Measurements from ENCODE around the gene HTR3E. TPM values are rescaled to one million over a fixed set of nuclear protein-coding genes. Genes with fewer than 3 reads are reported as not detected.
"Not testable (repeated sequence)": the region's sequence is repeated elsewhere in the genome, so short reads cannot be mapped to it uniquely, and the experiment has no call there.

HTR3E gene
- total RNA-seq, 1 experiment from 2014 or later, result not detected

DNA sequence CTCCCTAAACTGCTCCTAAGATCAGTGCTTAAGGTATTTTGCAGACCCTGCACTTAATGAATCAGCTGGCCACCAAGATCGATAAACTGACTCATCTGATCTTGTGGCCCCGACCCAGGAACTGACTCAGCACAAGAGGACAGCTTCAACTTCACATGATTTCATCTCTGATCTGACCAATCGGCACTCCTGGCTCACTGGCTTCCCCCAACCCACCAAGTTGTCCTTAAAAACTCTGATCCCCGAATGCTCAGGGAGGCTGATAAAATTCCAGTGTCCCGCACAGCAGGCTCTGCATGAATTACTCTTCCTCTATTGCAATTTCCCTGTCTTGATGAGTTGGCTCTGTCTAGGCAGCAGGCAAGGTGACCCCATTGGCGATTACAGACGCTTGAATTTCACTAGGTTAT lies 13.5 kb downstream of the HTR3E start:
- no peak for DNase-seq (ENCODE audit: low spot score)

DNA sequence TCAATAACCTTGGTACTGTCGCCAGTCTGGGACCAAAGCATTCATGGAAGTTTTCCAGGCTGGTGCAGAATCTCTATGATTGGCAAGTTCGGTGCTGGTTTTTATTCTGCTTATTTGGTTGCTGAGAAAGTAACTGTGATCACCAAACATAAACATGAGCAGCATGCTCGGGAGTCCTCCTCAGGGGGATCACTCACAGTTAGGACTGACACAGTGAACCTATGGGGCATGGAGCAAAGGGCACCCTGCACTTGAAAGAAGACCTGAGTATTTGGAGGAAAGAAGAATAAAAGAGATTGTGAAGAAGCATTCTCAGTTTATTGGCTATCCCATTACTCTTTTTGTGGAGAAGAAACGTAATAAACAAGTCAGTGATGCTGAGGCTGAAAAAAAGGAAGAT lies 19.2 kb downstream of the HTR3E start:
- no peak for DNase-seq (ENCODE audit: low spot score)

DNA sequence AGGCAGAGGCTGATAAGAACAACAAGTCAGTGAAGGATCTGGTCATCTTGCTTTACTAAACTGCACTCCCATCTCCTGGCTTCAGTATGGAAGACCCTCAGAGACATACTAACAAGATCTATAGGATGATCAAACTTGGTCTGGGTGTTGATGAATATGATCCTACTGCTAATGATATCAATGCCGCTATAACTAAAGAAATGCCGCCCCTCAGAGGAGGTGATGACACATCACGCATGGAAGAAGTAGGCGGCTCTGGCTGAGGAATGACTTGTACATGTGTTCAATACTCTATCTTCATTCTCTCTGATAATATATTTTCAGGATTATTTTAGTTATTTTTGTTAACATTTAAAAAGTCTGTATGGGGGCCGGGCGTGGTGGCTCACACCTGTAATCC lies 20.8 kb downstream of the HTR3E start:
- peak; percentile 12 for DNase-seq (ENCODE audit: low spot score)

DNA sequence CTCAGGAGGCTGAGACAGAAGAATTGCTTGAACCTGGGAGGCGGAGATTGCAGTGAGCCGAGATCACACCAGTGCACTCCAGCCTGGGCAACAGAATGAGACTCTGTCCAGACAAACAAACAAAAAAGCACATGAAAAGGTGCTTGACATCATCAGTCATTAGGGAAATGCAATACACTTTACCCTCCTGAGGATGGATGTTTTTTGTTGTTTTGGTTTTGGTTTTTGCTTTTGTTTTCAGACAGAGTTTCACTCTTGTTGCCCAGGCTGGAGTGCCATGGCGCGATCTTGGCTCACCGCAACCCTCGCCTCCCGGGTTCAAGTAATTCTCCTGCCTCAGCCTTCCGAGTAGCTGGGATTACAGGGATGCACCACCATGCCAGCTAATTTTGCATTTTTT lies 24.2 kb downstream of the HTR3E start:
- DNase-seq (ENCODE audit: low spot score), result not testable (repeated sequence)

DNA sequence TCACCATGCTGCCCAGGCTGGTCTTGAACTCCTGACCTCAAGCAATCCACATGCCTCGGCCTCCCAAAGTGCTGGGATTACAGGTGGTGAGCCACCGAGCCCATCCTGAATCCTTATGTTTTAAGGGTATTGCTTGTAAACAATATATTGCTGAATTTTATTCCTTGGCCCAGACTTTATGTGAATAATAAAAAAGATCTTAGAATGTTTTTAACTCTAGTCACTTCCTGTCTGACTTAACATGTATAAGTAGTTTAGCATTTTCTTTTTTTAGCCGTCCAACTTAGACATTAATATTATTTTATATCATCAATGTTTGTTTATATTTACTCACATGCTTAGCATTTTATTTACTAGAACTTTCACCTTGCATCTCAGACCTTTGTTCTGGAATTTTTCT lies 29.1 kb downstream of the HTR3E start:
- DNase-seq (ENCODE audit: low spot score), result no peak

DNA sequence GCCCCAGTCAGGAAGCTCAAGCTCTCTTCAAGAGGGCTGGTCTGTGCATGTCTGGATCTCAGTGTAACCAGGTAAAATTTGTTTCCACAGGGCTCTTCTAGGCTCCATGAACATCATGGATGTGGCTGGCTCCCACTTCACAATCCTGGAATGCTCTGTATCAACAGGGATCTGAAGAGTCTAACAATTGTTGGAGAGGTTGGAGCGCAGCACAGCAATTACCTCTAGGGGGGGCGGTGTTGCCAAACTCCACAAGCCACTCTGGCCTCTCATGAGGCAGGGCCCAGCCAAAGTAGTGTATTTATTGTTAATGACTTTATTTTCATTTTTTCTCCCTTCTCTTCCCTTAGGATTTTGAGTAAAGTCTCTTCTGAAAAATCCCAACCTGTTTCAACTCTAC lies 32.1 kb downstream of the HTR3E start:
- peak; percentile 60 for DNase-seq (ENCODE audit: low spot score)

DNA sequence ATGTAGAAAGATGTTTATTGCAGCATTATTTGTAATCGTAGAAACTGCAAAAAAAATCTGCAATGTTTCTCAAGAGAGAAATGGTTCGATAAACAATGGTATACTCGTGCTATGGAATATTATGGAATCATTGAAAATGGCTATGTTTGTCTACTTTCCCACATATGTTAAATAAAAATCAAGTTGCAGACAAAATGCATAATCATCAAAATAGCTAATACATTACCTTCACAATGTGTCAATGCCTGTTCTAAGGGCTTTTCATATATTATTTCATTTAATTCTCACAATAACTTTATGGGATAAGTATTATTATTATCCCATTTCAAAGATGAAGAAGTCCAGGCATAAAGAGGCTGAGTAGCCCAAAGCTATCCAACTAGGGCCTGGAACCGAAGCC lies 36.1 kb downstream of the HTR3E start:
- no peak for DNase-seq (ENCODE audit: low spot score)

DNA sequence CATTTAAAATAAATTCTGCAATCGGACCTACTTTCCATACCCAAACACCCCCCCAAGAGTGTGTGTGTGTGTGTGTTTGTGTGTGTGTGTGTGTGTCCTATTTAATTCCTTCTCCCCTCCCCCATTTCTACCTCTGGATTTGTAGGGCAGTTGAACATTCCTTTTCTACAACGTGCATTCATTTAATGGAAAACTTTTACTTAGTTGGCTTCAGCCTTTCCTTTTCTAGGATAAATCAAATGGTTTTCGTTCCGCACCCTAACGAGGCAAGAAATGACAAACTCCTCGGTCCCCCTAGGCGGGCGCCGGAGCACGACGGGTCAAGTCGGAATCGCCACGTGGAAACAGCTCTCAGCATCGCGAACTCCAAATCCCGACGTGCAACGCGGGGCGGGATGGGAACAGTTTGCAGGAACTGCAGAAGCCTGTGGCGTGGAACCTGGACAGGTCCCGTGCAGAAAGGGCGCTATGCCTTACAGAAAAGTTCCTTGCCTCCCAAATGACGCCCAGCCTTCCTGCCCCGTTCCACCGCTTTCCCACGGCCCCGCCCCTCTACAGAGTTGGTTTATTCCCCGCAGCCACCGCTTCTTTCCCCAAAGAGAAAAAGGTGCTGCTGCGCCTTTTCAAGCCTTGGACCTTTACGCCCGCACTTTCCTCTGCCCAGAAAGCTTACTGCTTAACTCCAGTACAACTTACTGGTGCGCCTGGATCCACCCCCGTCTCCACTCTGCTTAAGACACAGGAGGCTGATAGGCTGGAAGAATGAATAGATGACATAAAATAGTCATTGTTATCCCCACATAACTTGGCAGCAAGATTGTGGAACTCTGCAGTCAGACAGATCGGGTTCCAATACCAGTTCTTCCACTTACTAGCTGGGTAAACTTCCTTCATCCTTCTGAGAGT lies 37.2 kb downstream of the HTR3E start:
- DNase-seq (ENCODE audit: low spot score), result peak; percentile 85

DNA sequence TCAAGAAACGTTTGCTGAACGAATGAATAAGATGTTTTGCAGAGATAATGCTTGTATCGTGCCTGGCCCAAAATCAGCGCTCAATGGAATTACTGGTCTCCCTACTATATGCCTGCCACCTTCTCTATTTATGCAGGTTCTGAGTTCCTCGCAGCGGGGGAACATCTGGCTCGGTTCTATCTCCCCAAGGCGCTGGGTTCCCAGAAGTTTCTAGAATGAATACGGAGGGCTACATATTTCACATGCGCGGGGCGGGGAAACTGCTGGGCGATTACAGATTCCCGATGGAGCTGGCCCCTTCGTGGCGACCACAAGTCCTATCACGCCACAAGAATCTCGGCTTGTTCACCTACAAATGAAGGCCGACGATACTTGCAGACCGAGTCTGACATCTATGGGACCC lies 37.9 kb downstream of the HTR3E start:
- no peak for DNase-seq (ENCODE audit: low spot score)

DNA sequence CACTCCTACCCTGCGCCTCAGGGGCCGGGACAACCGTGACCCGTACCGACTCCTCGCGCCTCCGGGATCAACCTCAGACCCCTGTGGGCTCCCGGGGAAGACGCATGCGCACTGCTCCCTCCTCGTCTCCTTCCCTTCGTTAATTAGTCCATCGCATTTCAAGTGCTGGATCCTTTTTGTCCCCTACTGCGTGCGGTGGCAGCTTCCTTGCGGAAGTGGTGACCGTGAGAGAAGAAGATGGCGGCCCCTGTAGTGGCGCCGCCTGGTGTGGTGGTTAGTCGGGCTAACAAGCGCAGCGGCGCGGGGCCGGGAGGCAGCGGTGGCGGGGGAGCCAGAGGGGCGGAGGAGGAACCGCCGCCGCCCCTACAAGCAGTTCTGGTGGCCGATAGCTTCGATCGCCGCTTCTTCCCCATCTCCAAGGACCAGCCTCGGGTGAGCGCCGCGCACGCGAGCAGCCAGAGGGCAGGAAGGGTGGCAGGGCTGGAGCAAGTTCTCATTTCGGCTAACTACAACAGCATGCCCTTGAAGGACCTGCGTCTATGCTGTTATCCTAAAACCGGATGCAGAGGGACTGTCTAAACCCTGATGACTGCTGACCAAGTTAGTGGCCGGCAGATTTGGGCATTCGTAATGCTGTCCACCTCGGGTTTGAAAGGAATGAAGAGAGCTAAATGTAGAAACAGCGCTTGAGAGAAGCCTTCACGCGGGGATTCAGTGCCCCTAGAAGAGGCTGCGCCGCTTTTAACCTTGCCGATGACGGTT lies 38.5 kb downstream of the HTR3E start, which contains the start of gene EIF2B5:
EIF2B5 (plus strand) TSS at position 210 of the 762 bp plus-strand sequence; CDS start at position 238, 28 bp downstream.
- peak; percentile 87 for DNase-seq (ENCODE audit: low spot score)

DNA sequence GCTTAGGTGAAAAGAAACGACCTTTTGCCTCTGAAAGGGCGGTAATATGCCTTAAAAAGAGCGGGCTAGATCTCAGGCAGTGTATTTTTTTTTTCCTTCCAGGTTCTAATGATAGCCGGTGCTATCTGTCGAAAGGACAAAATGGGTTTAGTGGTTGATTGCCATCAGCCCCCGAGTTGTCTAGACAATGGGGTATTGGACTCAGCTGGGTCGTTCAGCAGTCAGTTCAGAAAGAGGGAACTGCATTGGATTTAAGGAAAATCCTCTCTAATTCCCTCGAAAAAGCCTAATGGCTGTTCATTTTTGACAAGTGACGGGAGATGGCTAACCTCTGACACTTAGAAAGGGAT lies 39.0 kb downstream of the HTR3E start:
- DNase-seq (ENCODE audit: low spot score), result no peak

DNA sequence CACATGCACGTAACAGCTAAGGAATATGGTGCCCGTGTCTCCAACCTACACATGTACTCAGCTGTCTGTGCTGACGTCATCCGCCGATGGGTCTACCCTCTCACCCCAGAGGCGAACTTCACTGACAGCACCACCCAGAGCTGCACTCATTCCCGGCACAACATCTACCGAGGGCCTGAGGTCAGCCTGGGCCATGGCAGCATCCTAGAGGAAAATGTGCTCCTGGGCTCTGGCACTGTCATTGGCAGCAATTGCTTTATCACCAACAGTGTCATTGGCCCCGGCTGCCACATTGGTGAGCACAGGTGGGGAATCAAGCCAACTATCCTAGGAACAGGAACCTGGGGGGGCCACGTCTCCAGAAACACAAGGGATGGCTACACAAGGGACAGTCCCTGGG lies 43.6 kb downstream of the HTR3E start:
- DNase-seq (ENCODE audit: low spot score), result no peak

DNA sequence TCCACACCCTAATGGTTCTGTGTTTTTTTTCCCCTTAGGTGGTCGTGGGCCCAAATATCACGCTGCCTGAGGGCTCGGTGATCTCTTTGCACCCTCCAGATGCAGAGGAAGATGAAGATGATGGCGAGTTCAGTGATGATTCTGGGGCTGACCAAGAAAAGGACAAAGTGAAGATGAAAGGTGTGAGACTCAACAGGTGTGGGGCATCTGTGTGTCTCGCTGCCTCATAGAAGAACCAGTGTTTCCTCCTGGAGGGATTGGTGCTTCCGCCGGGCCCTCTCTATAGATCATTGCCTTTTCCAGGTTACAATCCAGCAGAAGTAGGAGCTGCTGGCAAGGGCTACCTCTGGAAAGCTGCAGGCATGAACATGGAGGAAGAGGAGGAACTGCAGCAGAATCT lies 45.3 kb downstream of the HTR3E start:
- no peak for DNase-seq (ENCODE audit: low spot score)

DNA sequence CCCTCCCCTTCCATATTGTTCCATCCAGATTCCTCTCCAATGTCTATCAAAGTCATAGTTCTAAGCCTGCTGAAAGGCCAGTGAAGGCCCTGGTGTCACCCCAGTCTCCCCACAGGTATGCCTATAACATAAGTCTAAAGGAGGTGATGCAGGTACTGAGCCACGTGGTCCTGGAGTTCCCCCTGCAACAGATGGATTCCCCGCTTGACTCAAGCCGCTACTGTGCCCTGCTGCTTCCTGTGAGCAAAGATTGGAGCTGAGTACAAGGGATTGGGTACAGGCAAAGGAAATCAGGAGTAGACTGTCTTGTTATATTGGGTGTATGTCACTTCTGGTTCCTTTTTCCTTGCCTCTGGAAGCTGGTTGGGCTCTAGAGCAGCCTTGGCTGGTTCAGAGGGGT lies 46.5 kb downstream of the HTR3E start:
- no peak for DNase-seq (ENCODE audit: low spot score)

DNA sequence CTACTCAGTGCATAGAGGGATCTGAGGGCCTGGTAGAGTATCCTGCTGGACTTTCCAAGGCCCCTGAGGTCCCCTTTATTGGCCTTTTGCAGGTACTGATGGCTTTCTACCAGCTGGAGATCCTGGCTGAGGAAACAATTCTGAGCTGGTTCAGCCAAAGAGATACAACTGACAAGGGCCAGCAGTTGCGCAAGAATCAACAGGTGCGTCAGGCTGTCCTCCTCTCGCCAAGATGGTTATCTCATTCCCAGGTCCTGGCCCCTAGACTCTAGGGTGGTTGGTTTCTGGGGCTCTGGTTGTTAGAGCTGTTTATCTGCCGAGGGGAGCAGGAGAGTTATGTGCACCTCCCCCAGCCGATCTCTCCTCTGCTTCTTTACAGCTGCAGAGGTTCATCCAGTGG lies 47.6 kb downstream of the HTR3E start:
- no peak for DNase-seq (ENCODE audit: low spot score)

DNA sequence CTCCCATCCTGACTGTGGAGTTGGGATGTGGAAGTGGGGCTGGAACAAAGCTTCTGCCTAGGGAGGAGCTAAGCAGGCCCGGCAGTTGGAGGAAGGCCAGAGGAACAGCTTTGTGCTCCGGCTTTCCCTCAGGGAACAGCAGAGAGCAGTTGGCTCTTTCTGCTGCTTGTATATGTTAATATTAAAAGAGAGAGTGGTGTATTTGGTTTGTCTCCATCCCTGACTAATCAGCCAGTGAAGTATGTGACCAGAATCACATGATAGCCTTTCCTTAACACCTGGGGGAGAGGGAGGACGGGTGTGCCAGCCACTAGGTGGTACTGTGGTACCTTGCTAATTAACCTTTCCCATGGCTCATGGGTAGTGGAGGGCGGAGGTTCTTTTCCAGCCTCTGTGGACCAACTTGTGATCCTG lies 48.3 kb downstream of the HTR3E start:
- peak; percentile 80 for DNase-seq (ENCODE audit: low spot score)

DNA sequence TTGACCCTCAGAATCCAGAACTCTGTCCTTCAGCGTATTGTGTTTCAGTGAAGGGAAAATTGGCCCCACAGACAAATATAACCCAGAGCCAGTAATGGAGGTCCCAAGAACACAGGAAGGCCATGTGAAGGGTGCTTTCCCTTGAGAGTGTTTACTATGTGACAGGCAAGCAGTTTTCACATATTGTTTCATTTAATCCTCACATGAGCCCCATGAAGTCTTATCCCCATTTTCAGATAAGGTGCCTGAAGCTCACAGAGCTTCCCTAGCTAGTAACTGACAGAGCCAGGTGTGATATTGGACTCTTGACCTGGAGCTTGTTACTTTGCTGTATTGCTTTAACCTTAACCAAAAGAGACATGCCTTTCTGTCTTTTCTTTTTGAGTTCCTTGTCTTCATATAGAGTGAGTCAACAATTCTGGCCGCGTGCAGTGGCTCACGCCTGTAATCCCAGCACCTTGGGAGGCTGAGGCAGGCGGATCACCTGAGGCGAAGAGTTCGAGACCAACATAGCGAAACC lies 48.9 kb downstream of the HTR3E start:
- DNase-seq (ENCODE audit: low spot score), result no peak

DNA sequence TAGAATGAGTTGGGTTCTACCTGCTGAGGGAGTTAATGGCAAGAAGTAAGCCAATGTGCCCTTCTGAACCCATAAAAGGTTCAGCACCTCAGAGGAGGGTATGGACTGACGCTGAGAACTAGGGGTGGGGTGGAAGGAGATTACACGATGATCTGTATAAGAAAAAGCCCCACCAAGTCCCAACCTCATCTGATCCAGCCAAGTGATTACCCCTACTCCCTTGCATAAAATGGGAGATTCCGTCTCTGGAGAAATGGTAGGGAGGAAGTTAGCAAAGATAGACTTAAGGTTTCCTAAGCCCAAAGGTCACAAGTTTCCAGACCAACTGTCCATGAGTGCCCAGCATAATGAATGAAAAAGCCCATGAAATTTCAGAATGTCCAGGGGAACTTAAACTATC lies 51.2 kb downstream of the HTR3E start:
- DNase-seq (ENCODE audit: low spot score), result no peak

DNA sequence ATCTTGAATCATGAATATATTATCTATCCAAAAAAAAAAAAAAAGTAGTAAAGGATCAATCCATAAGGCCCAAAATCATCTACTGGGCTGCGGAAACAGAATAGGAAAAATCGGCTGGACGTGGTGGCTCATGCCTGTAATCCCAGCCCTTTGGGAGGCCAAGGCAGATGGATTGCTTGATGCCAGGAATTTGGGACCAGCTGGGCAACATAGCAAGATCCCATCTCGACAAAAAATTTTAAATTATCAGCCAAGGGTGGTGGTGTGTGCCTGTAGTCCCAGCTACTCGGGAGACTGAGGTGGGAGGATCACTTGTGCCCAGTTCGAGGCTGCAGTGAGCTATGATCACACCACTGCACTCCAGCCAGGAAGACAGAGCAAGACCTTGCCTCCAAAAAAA lies 52.3 kb downstream of the HTR3E start:
- no peak for DNase-seq (ENCODE audit: low spot score)

DNA sequence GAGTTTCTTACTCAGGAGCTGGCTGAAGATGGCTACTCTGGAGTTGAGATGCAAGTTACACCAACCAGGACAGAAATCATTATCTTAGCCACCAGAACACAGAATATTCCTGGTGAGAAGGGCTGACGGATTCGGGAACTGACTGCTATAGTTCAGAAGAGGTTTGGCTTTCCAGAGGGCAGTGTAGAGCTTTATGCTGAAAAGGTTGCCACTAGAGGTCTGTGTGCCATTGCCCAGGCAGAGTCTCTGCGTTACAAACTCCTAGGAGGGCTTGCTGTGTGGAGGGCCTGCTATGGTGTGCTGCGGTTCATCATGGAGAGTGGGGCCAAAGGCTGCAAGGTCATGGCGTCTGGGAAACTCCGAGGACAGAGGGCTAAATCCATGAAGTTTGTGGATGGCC lies 52.9 kb downstream of the HTR3E start:
- peak; percentile 45 for DNase-seq (ENCODE audit: low spot score)

DNA sequence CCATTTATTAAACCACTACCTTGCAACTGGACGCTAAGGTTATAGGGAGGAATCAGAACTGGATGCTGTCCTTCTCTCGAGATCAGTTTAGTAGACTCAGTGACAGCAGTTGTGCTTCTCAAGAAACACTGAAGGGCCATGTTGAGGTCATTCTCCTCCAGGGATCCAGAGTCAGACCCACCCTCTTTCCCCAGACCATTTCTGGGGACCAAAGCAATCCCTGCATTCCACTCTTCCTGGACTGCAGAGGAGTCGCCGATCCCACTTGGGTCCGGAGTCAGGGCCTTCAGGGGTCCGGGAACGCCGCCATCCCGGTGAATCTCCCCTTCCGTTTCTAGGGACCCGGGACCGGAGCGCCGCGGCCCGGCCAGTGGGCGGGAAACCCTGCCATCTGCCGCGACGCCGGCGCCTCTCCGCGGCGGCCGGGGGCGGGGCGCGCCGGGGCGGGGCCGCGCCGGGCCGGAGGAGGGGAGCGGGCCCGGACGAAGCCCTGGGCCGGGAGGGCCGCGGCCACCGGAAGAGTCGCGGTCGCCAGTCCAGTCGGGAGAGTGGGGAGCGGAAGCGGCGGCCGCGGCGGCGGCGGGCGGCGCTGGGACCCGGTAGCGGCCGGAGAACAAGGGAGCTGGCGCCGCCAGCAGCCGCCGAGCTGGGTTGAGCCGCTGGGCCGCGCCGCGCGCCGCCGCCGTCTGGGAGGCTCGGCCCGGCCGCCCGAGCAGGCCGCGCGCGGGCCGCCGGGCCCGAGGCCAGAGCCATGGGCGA lies 58.2 kb downstream of the HTR3E start, which contains the start of gene DVL3:
DVL3 (plus strand) TSS at position 493 of the 759 bp plus-strand sequence; CDS start at position 752, 259 bp downstream.
- peak; percentile 71 for DNase-seq (ENCODE audit: low spot score)
